Body of pancreas (tissue), 4 donors: Measurements from ENCODE around the gene MET.

Source experiments
- POLR2A ChIP-seq, 3 donors: fragments of 450-650 bp; IDR thresholded peaks; one replicate each; pipeline ENCODE4 v1.6.1; 2016; ENCODE audit warnings: antibody characterized with exemption in 3 of 3, mild to moderate bottlenecking in 2 of 3
- TF ChIP-seq, protein P1 (sequence below), 7 experiments: fragments of 450-650 bp in 4 of 7; fragments of 200-600 bp in 3 of 7; sonication (generic) in 3 of 7; IDR thresholded peaks; one replicate each; pipeline ENCODE4 v1.5.1; 2016 to 2019; ENCODE audit warnings: antibody characterized with exemption in 7 of 7

DNA sequence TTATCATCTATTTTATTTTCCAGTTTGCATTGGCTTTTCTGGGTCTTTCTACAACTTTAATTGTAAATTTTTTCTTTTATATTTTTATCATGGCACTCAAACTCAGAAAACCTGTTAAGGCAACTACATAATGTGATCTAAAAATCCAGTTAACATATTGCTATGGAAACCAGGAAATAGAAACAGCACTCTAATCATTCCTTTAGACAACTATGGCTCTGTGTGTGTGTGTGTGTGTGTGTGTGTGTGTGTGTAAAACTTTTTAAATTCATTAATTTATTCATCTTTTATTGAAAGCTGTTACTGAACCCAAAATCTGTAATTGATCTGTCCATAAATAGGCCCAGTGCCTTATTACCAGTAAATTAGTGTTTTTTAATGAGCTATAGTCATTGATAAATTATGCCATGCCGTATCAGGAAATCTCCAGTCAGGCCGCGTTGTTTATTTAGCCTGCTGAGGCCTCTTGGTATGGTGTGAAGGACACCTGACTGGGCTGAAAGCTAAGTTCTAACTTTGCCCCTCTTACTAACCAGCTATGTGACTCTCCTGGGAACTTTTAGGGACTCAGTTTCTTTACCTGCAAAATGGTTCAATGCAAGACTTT lies 1.5 kb upstream of the MET start:
- TF ChIP-seq, protein P1, sequence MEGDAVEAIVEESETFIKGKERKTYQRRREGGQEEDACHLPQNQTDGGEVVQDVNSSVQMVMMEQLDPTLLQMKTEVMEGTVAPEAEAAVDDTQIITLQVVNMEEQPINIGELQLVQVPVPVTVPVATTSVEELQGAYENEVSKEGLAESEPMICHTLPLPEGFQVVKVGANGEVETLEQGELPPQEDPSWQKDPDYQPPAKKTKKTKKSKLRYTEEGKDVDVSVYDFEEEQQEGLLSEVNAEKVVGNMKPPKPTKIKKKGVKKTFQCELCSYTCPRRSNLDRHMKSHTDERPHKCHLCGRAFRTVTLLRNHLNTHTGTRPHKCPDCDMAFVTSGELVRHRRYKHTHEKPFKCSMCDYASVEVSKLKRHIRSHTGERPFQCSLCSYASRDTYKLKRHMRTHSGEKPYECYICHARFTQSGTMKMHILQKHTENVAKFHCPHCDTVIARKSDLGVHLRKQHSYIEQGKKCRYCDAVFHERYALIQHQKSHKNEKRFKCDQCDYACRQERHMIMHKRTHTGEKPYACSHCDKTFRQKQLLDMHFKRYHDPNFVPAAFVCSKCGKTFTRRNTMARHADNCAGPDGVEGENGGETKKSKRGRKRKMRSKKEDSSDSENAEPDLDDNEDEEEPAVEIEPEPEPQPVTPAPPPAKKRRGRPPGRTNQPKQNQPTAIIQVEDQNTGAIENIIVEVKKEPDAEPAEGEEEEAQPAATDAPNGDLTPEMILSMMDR (IDR thresholded peaks at IDR 0.05) = no peak
- no peak for TF ChIP-seq POLR2A (IDR thresholded peaks at IDR 0.05)
